GM21723 (cell line): ENCODE results near the gene RUNX1.

Source experiments
- ATAC-seq: cut with Tn5 transposase; IDR thresholded peaks from one replicate; pipeline ENCODE4 v1.9.1; 2021; ENCODE audit warnings: mild to moderate bottlenecking, moderate library complexity; ENCODE audit not compliant: unreplicated experiment

The RUNX1 gene

DNA sequence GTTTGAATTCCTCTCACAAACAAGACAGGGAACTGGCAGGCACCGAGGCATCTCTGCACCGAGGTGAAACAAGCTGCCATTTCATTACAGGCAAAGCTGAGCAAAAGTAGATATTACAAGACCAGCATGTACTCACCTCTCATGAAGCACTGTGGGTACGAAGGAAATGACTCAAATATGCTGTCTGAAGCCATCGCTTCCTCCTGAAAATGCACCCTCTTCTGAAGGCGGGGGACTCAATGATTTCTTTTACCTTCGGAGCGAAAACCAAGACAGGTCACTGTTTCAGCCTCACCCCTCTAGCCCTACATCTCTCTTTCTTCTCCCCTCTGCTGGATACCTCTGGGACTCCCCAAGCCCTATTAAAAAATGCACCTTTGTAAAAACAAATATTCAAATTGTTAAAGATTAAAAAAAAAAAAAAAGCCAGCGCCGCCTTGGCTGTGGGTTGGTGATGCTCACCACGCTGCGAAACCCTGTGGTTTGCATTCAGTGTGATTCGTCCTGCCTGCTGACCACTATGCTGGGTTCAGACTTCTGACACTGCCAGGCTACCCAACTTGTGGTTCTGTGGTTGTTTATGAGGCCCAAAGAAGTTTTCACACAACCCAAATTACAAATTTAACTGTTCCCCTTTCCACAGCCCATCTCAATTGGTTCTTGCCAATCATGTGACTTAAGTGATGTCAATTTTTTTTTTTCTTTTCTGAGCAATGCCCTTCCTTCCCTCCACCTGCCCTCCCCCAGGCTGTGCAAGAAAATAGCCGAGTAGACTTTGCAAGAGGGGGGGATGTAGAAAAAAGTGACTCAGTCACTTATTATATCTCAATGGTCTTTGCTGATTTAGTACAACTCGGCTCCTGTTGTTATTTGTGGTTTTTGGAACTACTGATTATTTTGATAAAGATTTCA lies at the start of gene RUNX1:
Gene RUNX1, minus strand, starts transcription at position 597 of the 912 bp plus-strand sequence.
- ATAC-seq, result peak; percentile 51

DNA sequence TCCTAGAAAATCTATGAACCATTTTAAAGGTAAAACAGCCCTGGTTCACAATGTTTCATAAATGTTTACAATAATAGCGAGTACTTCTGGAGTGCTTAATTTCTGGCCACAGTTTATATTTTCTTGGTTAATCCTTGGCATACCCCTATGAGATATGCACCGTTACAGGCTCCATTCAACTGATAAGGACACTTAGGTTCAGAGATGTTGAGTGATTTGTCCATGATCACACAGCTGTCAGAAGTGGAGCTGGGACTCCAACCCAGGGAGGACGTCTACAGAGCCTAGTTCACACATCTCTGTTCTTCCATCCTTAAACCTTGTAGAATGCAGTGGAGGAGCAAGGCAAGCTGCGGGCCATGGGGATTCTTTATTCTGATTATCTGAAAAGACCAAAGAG lies 48.4 kb upstream of the RUNX1 start:
- no peak for ATAC-seq

DNA sequence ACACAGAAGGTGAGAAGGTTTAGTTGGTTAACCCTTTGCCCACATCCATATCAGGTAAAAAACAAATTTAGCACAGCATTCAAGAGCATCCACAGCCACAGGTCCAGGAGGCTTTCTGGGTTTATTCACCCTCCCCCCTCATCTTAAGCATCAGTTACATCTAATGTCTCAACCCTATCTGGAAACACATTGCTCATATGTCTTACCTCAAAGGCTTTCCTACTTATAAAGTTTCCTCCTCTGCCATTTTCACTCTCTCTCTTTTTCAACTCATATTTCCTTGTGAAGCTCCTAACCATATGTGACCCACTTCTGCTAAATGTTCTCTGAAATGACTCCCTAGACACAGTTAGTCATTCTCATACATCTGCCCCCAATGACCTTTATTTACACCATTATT lies 47.9 kb upstream of the RUNX1 start:
- ATAC-seq, result no peak

DNA sequence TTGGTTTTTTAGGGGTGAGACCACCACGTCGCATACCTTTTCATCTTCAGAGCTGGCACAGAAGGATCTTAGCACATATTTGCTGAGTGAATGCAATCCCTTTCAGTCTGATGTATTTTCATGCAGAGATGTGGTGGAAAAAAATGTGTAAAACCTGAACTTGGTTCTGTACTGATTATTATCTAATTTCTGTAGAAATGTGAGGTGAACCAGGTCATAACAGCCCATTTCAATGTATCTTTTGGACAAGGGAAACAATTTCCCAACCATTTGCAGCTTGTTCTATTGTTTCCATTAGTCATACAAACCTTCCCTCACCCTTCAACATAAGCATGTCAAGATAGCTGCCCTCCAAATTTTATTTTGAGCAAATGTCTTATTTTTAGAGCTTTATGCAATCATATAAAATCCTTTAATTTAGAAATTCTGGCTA lies 46.8 kb upstream of the RUNX1 start:
- no peak for ATAC-seq

DNA sequence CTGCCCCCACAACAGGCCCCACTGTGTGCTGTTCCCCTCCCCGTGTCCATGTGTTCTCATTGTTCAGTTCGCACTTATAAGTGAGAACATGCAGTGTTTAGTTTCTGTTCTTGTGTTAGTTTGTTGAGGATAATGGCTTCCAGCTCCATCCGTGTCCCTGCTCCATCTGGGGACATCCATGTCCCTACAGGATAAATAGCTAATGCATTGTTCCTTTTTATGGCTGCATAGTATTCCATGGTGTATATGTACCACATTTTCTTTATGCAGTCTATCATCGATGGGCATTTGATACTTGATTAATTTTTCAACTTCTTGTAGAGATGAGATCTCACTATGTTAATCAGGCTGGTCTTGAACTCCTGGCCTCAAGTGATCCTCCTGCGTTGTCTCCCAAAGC lies 44.4 kb upstream of the RUNX1 start:
- ATAC-seq, result no peak

DNA sequence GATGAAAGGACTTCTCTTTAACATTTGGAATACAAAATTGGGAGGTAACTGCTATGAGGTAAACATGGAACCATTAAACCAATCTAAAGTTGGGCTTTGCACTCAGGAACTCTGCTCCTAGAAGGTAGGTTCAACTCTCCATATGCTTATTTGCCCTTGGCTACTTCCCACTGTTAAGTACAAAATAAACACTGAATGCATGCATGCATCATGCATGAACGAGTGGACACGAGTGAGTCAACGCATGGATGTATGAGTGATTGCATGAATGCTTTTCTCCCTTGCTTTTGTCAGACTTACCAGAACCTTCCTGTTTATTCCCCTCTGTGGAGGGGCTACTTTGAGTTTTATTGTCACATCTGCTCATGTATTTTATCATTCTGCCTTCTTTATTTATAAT lies 42.4 kb upstream of the RUNX1 start:
- no peak for ATAC-seq

DNA sequence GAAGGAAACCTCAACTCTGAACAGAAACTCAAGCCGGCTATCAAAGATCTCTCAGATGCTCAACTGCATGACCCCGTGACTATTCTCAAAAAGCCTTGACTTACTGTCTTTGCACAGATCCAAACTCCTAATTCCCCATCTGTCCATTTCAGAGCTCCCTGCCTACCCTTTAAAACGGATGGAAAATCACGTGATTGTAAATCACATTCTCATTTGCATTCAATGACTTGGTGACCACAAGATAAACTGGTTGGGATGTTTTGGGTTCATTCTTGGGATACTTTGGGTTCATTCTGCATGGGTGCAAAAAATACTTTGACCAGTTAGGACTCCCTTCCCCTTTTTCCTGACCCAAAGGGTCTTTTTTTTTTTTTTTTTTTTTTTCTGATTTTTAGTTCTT lies 41.3 kb upstream of the RUNX1 start:
- ATAC-seq, result no peak

DNA sequence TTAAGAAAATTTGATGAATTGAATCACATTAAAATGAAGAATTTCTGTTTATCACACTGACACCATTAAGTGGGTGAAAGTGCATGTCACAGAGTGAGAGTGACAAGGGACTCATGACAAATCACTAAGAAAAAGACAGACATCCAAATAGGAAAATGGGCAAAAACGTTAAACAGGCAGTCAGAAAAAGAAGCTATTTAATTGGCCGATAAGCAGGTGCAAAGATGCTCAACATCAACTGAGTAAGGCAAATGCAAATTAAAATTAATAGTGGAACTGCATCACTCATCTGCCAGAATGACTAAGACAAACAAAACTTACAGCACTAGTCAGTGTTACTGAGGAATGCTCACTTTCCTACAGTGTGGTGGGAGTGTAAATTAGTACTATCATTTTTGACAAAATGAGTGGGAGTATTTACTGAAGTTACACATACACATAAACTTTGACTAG lies 39.2 kb upstream of the RUNX1 start:
- ATAC-seq, result no peak

DNA sequence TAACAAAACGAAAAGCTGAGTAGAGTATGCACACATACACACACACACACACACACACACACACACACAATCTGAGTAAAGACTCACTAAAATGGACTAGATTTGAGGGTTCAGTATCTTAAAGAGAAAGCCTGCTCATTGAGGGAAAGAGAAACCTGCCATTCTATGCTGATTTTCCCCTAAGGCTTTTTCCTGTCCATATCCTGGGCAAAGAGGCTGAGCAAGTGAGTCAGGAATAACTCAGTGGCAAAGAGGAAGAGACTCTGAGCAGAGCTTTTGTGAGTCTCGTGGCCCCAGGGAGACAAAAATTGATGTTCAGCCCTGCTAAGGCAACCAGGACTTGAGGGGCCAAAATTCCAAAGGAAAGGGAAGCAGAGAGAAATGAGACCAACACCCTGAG lies 37.3 kb upstream of the RUNX1 start:
- ATAC-seq, result no peak

DNA sequence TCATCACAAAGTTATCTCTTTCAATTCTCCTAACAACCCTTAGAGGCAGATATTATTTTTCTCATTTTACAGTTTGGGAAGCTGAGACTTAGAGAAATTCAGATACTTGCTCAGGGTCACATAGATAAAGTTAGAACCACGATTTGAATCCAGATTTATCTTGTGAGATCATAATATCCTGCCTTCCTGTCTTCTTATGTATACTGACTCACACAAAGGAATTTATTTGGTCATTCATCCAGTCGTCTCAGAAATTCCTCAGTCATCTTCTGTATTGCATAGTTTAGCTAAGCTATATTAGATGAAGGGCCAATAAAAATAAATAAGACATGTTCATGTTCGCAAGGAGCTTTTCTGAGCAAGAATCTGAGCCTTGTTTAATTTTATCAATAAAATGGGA lies 35.8 kb upstream of the RUNX1 start:
- ATAC-seq, result no peak

DNA sequence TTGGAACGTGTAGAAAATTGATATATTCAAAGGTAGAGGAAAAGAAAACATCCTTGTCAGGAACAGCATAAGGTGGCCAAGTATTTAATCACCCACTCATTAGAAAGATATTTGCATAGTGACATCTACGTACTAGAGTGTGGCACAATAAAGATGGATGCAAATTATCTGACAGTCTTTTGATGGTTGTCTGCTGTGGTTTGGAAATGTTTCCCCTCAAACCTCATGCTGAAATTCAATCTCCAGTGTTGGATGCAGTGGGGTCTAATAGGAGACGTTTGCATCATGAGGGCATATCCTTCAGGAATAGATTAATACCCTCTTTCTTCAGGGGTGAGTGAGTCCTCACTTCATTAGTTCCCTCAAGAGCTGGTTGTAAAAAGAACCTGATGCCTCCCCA lies 34.1 kb upstream of the RUNX1 start:
- no peak for ATAC-seq

DNA sequence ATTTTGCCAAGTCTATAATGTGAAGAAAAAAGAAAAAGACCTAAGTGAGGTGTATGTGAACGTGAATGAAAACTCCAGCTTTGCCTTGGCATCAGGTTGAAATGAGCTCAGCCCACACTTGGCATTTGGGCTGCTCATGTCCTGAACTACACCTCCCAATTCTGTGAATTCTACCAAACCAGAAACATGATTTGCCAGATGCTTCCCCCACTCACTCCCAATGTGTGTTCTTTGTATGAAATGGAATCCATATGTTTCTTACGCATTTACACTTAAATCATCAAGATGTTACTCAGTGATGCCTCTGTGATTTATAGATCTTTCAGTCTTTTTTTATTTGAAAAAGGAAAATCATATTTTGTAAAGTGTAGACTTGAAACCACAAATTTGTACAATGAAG lies 32.8 kb upstream of the RUNX1 start:
- ATAC-seq, result no peak

DNA sequence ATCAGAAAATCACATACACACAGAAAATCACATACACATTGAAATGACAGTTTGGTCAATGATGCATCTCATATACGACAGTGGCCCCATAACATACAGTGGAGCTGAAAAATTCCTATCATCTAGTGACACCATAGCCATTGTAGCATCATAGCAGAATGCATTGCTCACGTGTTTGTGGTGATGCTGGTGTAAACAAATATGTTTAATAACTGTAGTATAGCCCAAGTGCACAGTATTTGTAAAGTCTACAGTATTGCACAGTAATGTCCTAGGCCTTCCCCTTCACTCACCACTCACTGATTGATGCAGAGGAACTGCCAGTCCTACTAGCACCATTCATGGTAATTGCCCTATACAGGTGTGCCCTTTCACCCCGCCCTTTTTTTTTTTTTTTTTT lies 30.1 kb upstream of the RUNX1 start:
- no peak for ATAC-seq

DNA sequence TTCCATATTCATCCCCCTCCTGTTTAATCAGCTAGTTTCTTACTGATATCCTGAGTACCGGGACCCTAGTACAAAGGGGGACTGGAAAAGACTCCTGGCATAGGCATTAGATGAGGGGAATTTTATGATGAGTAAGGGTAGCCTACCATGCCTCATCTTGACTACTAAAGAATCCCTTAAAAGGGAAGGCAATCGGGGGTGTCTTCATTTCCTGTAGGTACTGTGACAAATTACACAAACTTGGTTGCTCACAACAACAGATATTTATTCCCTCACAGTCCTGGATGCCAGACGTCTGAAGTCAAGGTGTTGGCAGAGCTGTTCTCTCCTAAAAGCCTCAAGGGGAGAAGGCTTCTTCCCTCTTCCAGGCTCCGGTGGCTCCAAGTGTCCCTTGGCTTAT lies 28.9 kb upstream of the RUNX1 start:
- no peak for ATAC-seq

DNA sequence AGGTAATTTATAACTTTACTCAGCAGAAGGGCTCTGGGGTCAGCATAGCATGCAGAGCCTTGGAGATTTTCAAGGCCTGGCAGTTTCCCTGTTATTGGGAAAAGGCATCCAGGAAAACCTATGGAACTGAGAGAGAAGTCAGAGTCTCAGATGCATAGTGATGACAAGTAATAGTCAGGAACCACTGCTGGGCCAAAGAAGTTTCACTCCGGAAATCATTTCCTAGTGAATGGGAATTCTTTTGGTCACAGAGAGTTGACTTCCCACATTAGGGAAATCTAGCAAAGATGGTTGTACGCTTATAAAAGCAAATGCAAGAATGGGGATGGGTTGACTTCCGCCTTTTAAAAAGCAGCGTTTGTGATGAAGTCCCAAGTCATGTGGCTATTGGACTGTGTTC lies 28.4 kb upstream of the RUNX1 start:
- no peak for ATAC-seq

DNA sequence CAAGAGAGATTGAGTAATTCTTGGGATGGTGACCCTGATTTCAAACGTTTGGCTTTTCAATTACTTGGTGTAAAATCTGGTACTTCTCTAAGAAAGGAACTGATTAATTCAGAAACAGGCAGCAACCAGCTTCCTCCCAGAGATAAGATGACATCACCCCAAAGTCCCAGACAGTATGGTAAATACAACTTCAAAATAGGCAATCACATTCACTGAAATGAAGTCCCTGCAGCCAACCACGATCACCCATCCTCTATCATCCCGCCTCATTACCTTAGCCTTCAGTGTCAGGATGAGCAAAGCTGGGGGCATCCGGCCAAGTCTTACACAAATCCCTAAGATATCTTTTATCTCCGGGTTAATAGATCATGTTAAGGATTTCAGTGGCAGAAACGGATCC lies 26.4 kb upstream of the RUNX1 start:
- ATAC-seq, result no peak

DNA sequence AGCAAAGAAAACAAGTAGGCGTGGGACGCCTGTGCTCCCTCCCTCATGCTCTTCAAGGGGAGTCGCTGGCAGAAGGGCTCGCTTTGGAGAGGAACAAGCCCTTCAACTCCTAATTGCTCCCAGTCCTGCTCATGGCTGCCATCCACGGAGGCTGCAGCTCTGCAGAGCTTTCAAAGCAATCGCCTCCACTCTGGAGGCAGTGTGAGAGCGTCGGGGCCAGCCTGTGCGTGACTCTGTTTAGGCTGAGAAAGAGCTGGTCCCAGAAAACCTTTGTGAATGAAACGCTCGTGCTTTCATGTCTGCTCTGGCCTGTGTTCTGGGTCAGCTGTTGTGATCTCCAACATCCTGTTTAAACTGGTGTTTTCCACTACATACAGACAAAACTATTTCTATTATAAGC lies 23.9 kb upstream of the RUNX1 start:
- no peak for ATAC-seq

DNA sequence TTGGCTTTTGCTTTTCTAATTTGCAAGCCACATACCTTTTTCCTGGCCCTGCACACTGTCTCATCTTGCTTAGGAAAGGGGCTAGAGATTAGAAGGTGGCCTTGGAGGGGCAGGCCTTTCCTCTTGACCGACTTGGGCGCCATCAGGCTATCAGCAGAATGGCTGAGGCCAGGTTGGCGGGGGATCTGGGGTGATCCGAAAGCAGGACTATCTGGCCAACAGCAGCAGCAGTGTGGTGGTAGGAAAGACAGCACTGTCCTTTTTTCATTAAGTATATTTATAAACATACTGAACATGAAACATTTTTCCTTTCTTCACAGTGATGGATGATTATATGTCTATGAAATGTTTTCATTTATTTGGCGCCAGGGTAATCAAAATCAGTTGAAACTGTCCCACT lies 23.5 kb upstream of the RUNX1 start:
- no peak for ATAC-seq

DNA sequence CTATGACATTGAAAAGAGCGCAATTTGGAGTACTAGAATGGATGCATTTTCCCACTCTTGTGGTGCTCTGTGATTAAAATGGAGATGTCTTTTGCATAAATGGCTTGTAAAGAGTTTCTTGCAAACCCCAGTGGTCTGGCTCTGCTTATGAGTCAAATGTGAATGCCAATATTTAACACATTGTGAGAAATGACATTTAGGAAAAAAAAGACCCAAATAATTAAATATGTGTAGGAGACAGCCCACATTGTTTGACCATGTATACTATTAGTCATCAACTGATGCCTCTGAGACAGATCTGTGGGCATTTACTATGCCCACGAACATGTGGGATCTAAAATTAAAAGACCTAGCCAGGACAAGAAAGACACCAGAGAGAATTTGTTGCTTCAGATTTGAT lies 22.2 kb upstream of the RUNX1 start:
- no peak for ATAC-seq

DNA sequence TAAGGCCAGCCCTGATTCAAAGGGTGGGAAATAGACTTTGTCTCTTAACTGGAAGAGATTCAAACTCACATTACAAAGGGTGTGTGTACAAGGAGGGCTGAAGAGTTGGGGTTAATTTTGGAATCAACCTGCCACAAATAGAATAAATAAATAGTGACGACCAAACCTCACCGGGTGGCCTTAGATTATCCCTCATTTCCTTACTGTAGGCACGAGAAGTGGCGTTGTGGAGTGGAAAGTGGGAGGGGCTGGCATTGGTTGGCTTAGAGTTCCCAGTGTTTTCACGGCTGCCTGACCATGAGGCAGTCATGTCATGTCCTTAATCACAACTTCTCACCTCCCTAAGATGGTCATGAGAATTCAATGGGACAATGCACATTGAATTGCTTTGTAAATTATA lies 21.3 kb upstream of the RUNX1 start:
- no peak for ATAC-seq

DNA sequence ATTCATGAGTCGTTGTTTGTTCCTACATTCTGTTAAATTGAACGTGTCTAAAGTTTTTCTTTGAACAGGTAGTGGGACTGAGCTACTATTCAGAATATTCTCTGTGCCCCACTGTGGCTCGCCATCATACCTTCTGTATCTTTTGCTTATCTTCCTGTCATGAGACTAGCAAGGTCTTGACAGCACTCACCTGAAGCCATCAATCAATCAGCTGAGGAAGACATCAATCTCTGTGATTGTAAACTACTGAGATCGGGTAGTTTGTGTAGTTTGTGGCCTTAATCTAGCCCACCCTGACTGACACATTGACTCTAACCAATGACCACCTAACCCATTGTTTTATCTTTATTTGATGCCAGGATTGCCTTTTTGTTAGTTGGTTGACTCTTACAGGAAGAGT lies 17.7 kb upstream of the RUNX1 start:
- no peak for ATAC-seq

DNA sequence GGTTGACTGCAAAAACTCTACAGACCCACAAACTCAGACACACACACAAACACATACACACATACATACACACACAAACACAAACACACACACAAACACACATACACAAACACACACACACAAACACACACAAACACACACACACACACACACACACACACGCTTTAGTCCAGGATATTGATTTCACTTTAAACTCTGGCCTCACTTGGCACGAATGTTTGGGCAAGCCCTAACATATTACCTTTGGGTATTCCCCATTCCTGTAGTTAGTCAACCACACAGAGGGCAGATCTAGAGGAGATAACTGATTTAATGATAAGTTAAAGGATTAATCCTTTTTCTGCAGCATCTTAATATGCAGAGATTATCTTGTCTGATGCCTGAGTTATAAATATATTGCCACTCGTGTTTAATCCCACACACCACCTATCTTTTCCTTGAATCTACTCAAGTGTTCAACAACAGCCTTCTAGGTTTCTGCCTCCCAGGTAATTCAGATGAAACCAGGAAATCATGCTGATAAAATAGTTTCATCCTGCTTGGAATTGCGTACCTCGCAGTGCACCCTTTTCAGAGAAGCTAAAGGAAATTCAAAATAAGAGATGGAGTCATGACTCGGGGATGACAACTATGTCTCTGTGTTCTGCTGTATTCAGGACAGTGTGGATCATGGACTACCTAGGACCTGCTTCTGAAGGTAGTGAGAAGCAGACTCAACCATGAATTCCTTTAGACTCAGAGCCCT lies 14.5 kb upstream of the RUNX1 start:
- no peak for ATAC-seq
